Smooth muscle cell (in vitro differentiated cells): Measurements from ENCODE around the gene CDC42EP1. TPM values are rescaled to one million over a fixed set of nuclear protein-coding genes. Genes with fewer than 3 reads are reported as not detected.
"Not testable (repeated sequence)": the region's sequence is repeated elsewhere in the genome, so short reads cannot be mapped to it uniquely, and the experiment has no call there.

Experiments used
- DNase-seq: peaks from one replicate; lab custom pipeline; 2025; ENCODE audit not compliant: unreplicated experiment; lab: John Stamatoyannopoulos, UW
- H2AFZ ChIP-seq: fragments of 200-600 bp; sonication (generic); 2 replicates; pipeline ENCODE4 v1.6.0; 2016; ENCODE audit warnings: antibody characterized with exemption, low read depth, mild to moderate bottlenecking
- H3F3A ChIP-seq: fragments of 200-600 bp; sonication (generic); 2 replicates; pipeline ENCODE4 v1.6.0; 2017; ENCODE audit warnings: antibody characterized with exemption, low read depth
- H3K27ac ChIP-seq: fragments of 200-600 bp; sonication (generic); 2 replicates; pipeline ENCODE4 v1.5.1; 2016; ENCODE audit warnings: low read depth, mild to moderate bottlenecking
- H3K27me3 ChIP-seq: fragments of 200-600 bp; sonication (generic); 2 replicates; pipeline ENCODE4 v1.6.1; 2016; ENCODE audit warnings: low read depth, mild to moderate bottlenecking
- H3K36me3 ChIP-seq: fragments of 200-600 bp; sonication (generic); 2 replicates; pipeline ENCODE4 v1.5.1; 2016; ENCODE audit warnings: low read depth
- H3K4me1 ChIP-seq: fragments of 200-600 bp; sonication (generic); 2 replicates; pipeline ENCODE4 v1.5.1; 2016; ENCODE audit warnings: low read depth
- H3K4me2 ChIP-seq: fragments of 200-600 bp; sonication (generic); 2 replicates; pipeline ENCODE4 v1.6.0; 2016; ENCODE audit warnings: mild to moderate bottlenecking
- H3K4me3 ChIP-seq: fragments of 200-600 bp; sonication (generic); 2 replicates; pipeline ENCODE4 v1.5.1; 2016; ENCODE audit warnings: mild to moderate bottlenecking
- H3K79me2 ChIP-seq: fragments of 200-600 bp; sonication (generic); 2 replicates; pipeline ENCODE4 v1.6.0; 2016; ENCODE audit warnings: low read depth, mild to moderate bottlenecking
- H3K9ac ChIP-seq: fragments of 200-600 bp; sonication (generic); 2 replicates; pipeline ENCODE4 v1.6.0; 2016; ENCODE audit warnings: low read depth
- H3K9me3 ChIP-seq: fragments of 200-600 bp; sonication (generic); replicated peaks from 2 replicates; pipeline ENCODE4 v1.5.1; 2016; ENCODE audit warnings: low read depth
- H4K20me1 ChIP-seq: fragments of 200-600 bp; sonication (generic); 2 replicates; pipeline ENCODE4 v1.6.0; 2016; ENCODE audit warnings: low read depth
- WGBS: methylation state at CpG from one replicate; pipeline ENCODE4 v1.1.7; 2016; ENCODE audit warnings: low lambda C conversion rate; 5-methylcytosine and 5-hydroxymethylcytosine counted together
- polyA plus RNA-seq: library from polyadenylated mRNA; unstranded; fragments of >200 nt; fragmentation: Nextera tagmentation; extraction: Ambion mirVana; gene quantifications from 2 replicates; pipeline ENCODE4 v1.2.1, GENCODE V29; 2016
- total RNA-seq: library from RNA; depleted of rRNA; stranded (reverse); fragments of >200 nt; gene quantifications from 2 replicates; pipeline ENCODE4 v1.2.3, GENCODE V29; 2014
- TF ChIP-seq, protein P1 (sequence below): fragments of 200-600 bp; sonication (generic); IDR thresholded peaks from 2 replicates; pipeline ENCODE4 v1.5.1; 2017; ENCODE audit warnings: borderline replicate concordance, mild to moderate bottlenecking, antibody characterized with exemption; ENCODE audit not compliant: insufficient read depth, poor library complexity, severe bottlenecking

Gene CDC42EP1
- total and polyA plus RNA-seq, 2 experiments from 2014 or later = 14.0 to 89.6 TPM

DNA sequence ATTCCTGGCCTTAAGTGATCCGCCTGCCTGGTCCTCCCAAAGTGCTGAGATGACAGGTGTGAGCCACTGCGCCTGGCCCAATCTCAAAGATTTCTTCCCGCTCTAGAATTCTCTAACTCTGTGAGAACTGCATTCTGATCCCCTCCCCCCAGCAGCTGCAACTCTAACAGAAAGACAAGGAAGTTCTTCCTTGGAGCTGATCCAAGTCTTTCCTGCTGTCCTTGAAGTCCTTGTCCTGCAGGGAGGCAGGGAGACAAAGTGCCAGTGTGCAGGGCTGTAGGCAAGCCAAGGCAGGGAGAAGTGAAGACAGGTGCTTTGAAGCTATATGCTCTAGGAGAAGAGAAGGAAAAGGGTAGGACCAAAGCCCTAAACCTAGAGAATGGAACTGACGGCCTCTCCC is 38.9 kb downstream of the CDC42EP1 start:
- H3K9me3 ChIP-seq = no peaks in the 10 kb centered on the region
- no peak overlapping the region for H2AFZ ChIP-seq
- 90% methylated on average over 4 of the region's 4 CpGs for WGBS
- H3K9ac ChIP-seq = no peak overlapping the region
- no peak overlapping the region for H3K4me3 ChIP-seq
- TF ChIP-seq, protein P1, sequence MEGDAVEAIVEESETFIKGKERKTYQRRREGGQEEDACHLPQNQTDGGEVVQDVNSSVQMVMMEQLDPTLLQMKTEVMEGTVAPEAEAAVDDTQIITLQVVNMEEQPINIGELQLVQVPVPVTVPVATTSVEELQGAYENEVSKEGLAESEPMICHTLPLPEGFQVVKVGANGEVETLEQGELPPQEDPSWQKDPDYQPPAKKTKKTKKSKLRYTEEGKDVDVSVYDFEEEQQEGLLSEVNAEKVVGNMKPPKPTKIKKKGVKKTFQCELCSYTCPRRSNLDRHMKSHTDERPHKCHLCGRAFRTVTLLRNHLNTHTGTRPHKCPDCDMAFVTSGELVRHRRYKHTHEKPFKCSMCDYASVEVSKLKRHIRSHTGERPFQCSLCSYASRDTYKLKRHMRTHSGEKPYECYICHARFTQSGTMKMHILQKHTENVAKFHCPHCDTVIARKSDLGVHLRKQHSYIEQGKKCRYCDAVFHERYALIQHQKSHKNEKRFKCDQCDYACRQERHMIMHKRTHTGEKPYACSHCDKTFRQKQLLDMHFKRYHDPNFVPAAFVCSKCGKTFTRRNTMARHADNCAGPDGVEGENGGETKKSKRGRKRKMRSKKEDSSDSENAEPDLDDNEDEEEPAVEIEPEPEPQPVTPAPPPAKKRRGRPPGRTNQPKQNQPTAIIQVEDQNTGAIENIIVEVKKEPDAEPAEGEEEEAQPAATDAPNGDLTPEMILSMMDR = no peak
- H3K79me2 ChIP-seq = no peaks in the 10 kb centered on the region
- DNase-seq = no peak
- H3K27me3 ChIP-seq = no peaks in the 10 kb centered on the region
- no peak overlapping the region for H3K27ac ChIP-seq
- H3K36me3 ChIP-seq = no peaks in the 10 kb centered on the region
- H3F3A ChIP-seq = no peaks in the 10 kb centered on the region
- H3K4me1 ChIP-seq = no peaks in the 10 kb centered on the region
- H4K20me1 ChIP-seq = no peaks in the 10 kb centered on the region
- no peak overlapping the region for H3K4me2 ChIP-seq

DNA sequence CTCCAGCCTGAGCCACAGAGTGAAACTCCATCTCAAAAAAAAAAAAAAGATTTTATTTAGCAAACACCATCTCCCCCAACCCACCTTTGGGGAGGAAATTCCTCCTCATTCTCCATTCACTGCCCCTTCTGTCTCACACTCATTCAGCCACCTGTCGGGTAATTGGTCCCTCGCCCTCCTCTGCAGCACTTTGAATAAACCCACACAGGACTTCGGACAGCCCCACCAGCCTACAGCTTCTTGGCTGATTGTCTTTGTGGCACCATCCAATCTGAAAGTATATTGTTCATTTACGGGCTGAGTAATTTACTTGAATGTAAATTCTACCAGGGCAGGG is 40.9 kb downstream of the CDC42EP1 start:
- no peak overlapping the region for H3K4me2 ChIP-seq
- H3K9me3 ChIP-seq = no peaks in the 10 kb centered on the region
- H3K9ac ChIP-seq = no peak overlapping the region
- no peaks in the 10 kb centered on the region for H4K20me1 ChIP-seq
- no peak overlapping the region for H2AFZ ChIP-seq
- H3K4me1 ChIP-seq = no peaks in the 10 kb centered on the region
- no peak for DNase-seq
- no peak overlapping the region for H3K27ac ChIP-seq
- no peak overlapping the region for H3K4me3 ChIP-seq
- H3F3A ChIP-seq = no peaks in the 10 kb centered on the region
- no peaks in the 10 kb centered on the region for H3K36me3 ChIP-seq
- TF ChIP-seq, protein P1 = no peak
- no peaks in the 10 kb centered on the region for H3K27me3 ChIP-seq
- H3K79me2 ChIP-seq = no peaks in the 10 kb centered on the region
- 67% methylated on average over 4 of the region's 4 CpGs for WGBS

DNA sequence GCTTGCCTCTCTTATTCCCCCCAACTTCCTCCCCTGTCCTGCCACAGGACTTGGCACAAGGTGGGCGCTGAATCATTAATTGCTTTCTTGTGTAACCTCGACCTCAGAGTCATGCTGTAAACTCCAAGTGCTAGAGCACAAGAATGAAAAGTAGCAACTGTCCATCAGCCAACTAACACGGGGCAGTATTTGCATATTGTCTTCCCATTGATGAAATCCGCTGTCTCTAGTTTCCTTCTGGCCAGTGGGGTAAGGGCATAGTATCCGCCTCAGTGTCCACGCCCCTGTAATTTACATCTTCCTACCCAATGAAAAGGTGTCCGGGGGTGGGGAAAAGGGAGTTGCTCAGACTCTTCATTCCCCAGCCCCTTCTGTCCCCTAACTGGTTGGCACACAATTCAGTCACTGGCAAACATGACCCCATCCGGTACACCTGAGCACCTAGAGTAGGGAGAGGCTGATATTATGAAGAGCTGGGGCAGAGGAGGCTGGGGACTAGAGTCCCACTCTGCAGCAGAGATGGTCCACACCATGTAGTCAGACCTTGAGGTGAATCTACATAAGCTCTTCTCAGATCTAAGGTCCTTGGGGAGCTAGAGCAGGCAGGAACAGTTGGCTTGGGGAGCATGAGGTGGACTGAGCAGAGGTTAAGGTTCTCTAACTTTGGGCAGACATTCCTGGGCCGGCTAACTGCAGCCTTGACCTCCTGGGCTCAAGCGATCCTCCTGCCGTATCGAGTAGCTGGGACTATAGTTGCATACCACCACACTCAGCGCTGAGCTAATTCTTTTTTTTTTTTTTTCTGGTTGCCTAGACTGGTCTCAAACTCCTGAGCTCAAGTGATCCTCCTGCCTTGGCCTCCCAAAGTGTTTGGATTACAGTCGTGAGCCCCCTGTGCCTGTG is 41.5 kb downstream of the CDC42EP1 start:
- WGBS = 54% methylated on average over 14 of the region's 14 CpGs
- Histone ChIP-seq H3K36me3 (no peaks in the 10 kb centered on the region), H3K4me2 (no peak overlapping the region), H3K9me3 (no peaks in the 10 kb centered on the region), H2AFZ (no peak overlapping the region), H3K27me3 (no peaks in the 10 kb centered on the region), H3K9ac (no peak overlapping the region), H3K4me3 (no peak overlapping the region), H4K20me1 (no peaks in the 10 kb centered on the region), H3F3A (no peaks in the 10 kb centered on the region), H3K4me1 (no peaks in the 10 kb centered on the region), H3K27ac (no peak overlapping the region), H3K79me2 (no peaks in the 10 kb centered on the region)
- DNase-seq = no peak
- TF ChIP-seq, protein P1 = no peak

DNA sequence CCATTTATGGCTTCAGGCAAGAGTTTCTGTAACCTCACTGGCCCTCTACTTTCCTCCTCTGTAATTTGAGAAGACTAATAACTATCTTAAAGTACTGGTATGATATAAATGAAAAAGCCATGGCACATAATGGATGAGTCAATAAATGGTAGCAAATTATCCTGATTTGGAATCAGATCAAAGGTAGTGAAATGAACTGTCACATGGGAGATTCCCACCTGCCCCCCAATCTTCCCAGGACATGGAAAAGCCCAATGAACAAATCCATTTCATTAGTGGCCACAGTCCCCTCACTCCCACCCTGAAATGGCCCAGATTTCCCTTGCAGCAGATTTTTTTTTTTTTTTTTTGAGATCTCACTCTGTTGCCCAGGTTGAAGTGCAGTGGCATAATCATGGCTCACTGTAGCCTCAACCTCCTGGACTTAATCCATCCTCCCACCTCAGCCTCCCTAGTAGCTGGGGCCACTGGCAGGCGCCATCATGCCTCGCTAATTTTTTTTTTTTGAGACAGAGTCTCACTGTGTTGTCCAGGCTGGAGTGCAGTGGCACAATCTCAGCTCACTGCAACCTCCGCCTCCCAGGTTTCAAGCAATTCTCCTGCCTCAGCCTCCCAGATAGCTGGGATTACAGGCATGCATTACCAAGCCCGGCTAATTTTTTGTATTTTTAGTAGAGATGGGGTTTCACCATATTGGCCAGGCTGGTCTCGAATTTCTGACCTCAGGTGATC is 42.4 kb downstream of the CDC42EP1 start:
- not testable (repeated sequence) for H3K27ac ChIP-seq, H3K9ac ChIP-seq, H3K4me2 ChIP-seq, H2AFZ ChIP-seq, H3K4me1 ChIP-seq, H3K79me2 ChIP-seq, H4K20me1 ChIP-seq, H3K36me3 ChIP-seq, DNase-seq, H3F3A ChIP-seq, H3K4me3 ChIP-seq, H3K9me3 ChIP-seq, H3K27me3 ChIP-seq
- 94% methylated on average over 5 of the region's 5 CpGs for WGBS
